ENCODE data around the gene KLHL29.

GRCh38 chr2:23477392-23477791 is 92.4 kb downstream of the KLHL29 start:
- TF ChIP-seq POLR2AphosphoS5 (IDR thresholded peaks at IDR 0.05; ENCODE audit: low read depth, low read length), result no peak
- no peak for TF ChIP-seq POLR2A (IDR thresholded peaks at IDR 0.05; ENCODE audit: low read depth, low read length)
